ENCODE results near the gene CNKSR3.

DNA sequence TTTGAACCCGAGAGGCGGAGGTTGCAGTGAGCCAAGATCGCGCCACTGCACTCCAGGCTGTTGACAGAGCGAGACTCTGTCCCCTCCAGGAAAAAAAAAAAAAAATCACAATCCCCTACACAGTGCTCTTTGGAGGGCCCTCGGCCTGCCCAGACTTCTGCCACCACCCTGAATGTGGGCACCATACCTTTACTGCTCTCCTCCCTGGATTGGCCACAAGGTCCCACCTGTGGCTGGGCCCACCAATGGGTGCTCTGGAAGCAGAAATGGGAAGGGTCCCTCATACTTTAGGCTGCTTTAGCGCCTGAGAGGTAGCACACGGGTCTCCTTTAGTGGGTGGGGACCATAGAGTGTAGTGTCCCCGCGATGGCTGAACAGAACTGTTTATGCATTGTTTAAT is 103.6 kb downstream of the CNKSR3 start:
- TF ChIP-seq POLR2A (IDR thresholded peaks at IDR 0.05) (no peak), CTCF (IDR thresholded peaks at IDR 0.05) (no peak)

All from body of pancreas (tissue), 4 donors.